Ovary (tissue), 3 donors: ENCODE data around the gene ACTR5.

Experiments used
- CTCF ChIP-seq, 3 donors: fragments of 450-650 bp in 2 of 3; fragments of 200-600 bp in 1 of 3; IDR thresholded peaks; one replicate each; pipeline versions ENCODE4 v1.5.1 to v1.8.0; 2016 to 2022; ENCODE audit warnings: antibody characterized with exemption in 3 of 3, mild to moderate bottlenecking in 1 of 3
- EP300 ChIP-seq: sonication (generic); formaldehyde crosslinking; IDR thresholded peaks from one replicate; pipeline ENCODE4 v1.6.1; 2017; ENCODE audit warnings: antibody characterized with exemption
- POLR2A ChIP-seq: fragments of 450-650 bp; IDR thresholded peaks from one replicate; pipeline ENCODE4 v1.6.1; 2017; ENCODE audit warnings: antibody characterized with exemption, mild to moderate bottlenecking, moderate library complexity
- donor health status: DM: no; HTN: no; CAD: no.

GRCh38 chr20:38726804-38727606 is 21.3 kb upstream of the ACTR5 start:
- no peak for TF ChIP-seq CTCF (IDR thresholded peaks at IDR 0.05)
- no peak for TF ChIP-seq POLR2A
- no peak for TF ChIP-seq EP300
